ENCODE data around the gene GTF2I.
"Not testable (repeated sequence)": the region's sequence is repeated elsewhere in the genome, so short reads cannot be mapped to it uniquely, and the experiment has no call there.

- not testable (repeated sequence) for TF ChIP-seq CTCF (IDR thresholded peaks at IDR 0.05); HOXA7 (CRISPR knock-in tag; IDR thresholded peaks at IDR 0.05); KDM5A (IDR thresholded peaks at IDR 0.05); RAD21 (conservative IDR thresholded peaks at IDR 0.05 in 1 of 2, IDR thresholded peaks at IDR 0.05 in 1 of 2); SREBF2 (IDR thresholded peaks at IDR 0.05); HDAC2 (IDR thresholded peaks at IDR 0.05); FOXS1 (CRISPR knock-in tag; IDR thresholded peaks at IDR 0.05); POLR2A (IDR thresholded peaks at IDR 0.05; ENCODE audit: low read length); JUNB (IDR thresholded peaks at IDR 0.05); PBX3 (IDR thresholded peaks at IDR 0.05); ZC3H11A (IDR thresholded peaks at IDR 0.05); E2F6 (IDR thresholded peaks at IDR 0.05; ENCODE audit: borderline replicate concordance, low read depth)
These were observed 96.5 kb downstream of the GTF2I start for GRCh38 chr7:74753921-74754482.

Data from A549 (cell line).